ENCODE data around the gene PCDHGC3.
A peak's percentile ranks its signal among the peaks of the same experiment; 100 is the strongest.
"Not testable (repeated sequence)": the region's sequence is repeated elsewhere in the genome, so short reads cannot be mapped to it uniquely, and the experiment has no call there.

The PCDHGC3 gene

GRCh38 chr5:141475625-141476131 is at the start of gene PCDHGC3:
Gene PCDHGC3, plus strand, starts transcription at chr5:141475966. Its CDS starts 151 bp downstream, at chr5:141476117.
- peak; percentile 92 to 93 for DNase-seq (ENCODE audit: low read depth in 2 of 2)

GRCh38 chr5:141427783-141428426 is 47.9 kb upstream of the PCDHGC3 start:
- DNase-seq (ENCODE audit: low read depth in 2 of 2): no peak

GRCh38 chr5:141430332-141431113 is 45.2 kb upstream of the PCDHGC3 start, which contains the start of gene PCDHGA12:
Gene PCDHGA12, plus strand, starts transcription at chr5:141430507. Its CDS starts 253 bp downstream, at chr5:141430760.
- DNase-seq (ENCODE audit: low read depth in 2 of 2): peak; percentile 82 to 83

GRCh38 chr5:141431286-141431685 is 44.5 kb upstream of the PCDHGC3 start:
- DNase-seq (ENCODE audit: low read depth in 2 of 2): no peak

GRCh38 chr5:141432308-141432707 is 43.5 kb upstream of the PCDHGC3 start:
- not testable (repeated sequence) for DNase-seq (ENCODE audit: low read depth in 2 of 2)

GRCh38 chr5:141432726-141433125 is 43.0 kb upstream of the PCDHGC3 start:
- not testable (repeated sequence) for DNase-seq (ENCODE audit: low read depth in 2 of 2)

- no peak for DNase-seq (ENCODE audit: low read depth in 2 of 2)
Measured at GRCh38 chr5:141434006-141434405, 41.8 kb upstream of the PCDHGC3 start.

GRCh38 chr5:141437221-141437620 is 38.5 kb upstream of the PCDHGC3 start:
- DNase-seq (ENCODE audit: low read depth in 2 of 2): no peak

- no peak for DNase-seq (ENCODE audit: low read depth in 2 of 2)
Measured at GRCh38 chr5:141439411-141440141, 36.2 kb upstream of the PCDHGC3 start.

GRCh38 chr5:141440341-141440740 is 35.4 kb upstream of the PCDHGC3 start:
- DNase-seq (ENCODE audit: low read depth in 2 of 2): no peak

- no peak for DNase-seq (ENCODE audit: low read depth in 2 of 2)
Measured at GRCh38 chr5:141441571-141442170, 34.1 kb upstream of the PCDHGC3 start.

GRCh38 chr5:141465351-141465750 is 10.4 kb upstream of the PCDHGC3 start:
- no peak for DNase-seq (ENCODE audit: low read depth in 2 of 2)

GRCh38 chr5:141476132-141476911 is 556 bp downstream of the PCDHGC3 start:
- peak; percentile 62 to 64 for DNase-seq (ENCODE audit: low read depth in 2 of 2)

- DNase-seq (ENCODE audit: low read depth in 2 of 2): no peak
Measured at GRCh38 chr5:141477044-141477575, 1.3 kb downstream of the PCDHGC3 start.

GRCh38 chr5:141477815-141478214 is 2.0 kb downstream of the PCDHGC3 start:
- DNase-seq (ENCODE audit: low read depth in 2 of 2): no peak

- DNase-seq (ENCODE audit: low read depth in 2 of 2): no peak
Measured at GRCh38 chr5:141478321-141478945, 2.7 kb downstream of the PCDHGC3 start.

- DNase-seq (ENCODE audit: low read depth in 2 of 2): no peak
Measured at GRCh38 chr5:141479776-141480175, 4.0 kb downstream of the PCDHGC3 start.

- DNase-seq (ENCODE audit: low read depth in 2 of 2): no peak
Measured at GRCh38 chr5:141483902-141484301, 8.1 kb downstream of the PCDHGC3 start.

- DNase-seq (ENCODE audit: low read depth in 2 of 2): no peak
Measured at GRCh38 chr5:141484310-141484640, 8.5 kb downstream of the PCDHGC3 start.

- no peak for DNase-seq (ENCODE audit: low read depth in 2 of 2)
Measured at GRCh38 chr5:141484641-141485311, 9.0 kb downstream of the PCDHGC3 start, which contains the start of gene PCDHGC4. Gene PCDHGC4, plus strand, starts transcription at chr5:141485030. Its CDS starts 144 bp downstream, at chr5:141485174.

Data from fibroblast of skin of left quadriceps (primary cell).